Measurements from ENCODE around the gene LCLAT1. TPM values are rescaled to one million over a fixed set of nuclear protein-coding genes. Genes with fewer than 3 reads are reported as not detected.

LCLAT1 gene
- total RNA-seq, 1 donor from 2014 or later: 27.7 TPM

- Mint-ChIP-seq H3K27ac (ENCODE audit: unreplicated experiment) (no peak overlapping the region), H3K9me3 (no peaks in the 10 kb centered on the region), H3K36me3 (ENCODE audit: low read depth) (no peaks in the 10 kb centered on the region), H3K4me1 (no peaks in the 10 kb centered on the region), H3K4me3 (no peak overlapping the region), H3K27me3 (ENCODE audit: low read depth) (no peaks in the 10 kb centered on the region)
- TF ChIP-seq CTCF (conservative IDR thresholded peaks at IDR 0.05): no peak
- no peak for DNase-seq (ENCODE audit: low read depth, low spot score)
Measured at GRCh38 chr2:30686669-30687068, 239.6 kb downstream of the LCLAT1 start.

- no peak for TF ChIP-seq CTCF (conservative IDR thresholded peaks at IDR 0.05)
- Mint-ChIP-seq H3K27ac (ENCODE audit: unreplicated experiment) (no peak overlapping the region), H3K4me1 (no peaks in the 10 kb centered on the region), H3K27me3 (ENCODE audit: low read depth) (no peaks in the 10 kb centered on the region), H3K9me3 (no peaks in the 10 kb centered on the region), H3K36me3 (ENCODE audit: low read depth) (no peaks in the 10 kb centered on the region), H3K4me3 (no peak overlapping the region)
- DNase-seq (ENCODE audit: low read depth, low spot score): no peak
Measured at GRCh38 chr2:30688956-30689401, 241.9 kb downstream of the LCLAT1 start.

- H3K27ac Mint-ChIP-seq (ENCODE audit: unreplicated experiment): peak overlapping the region; percentile 43
- H3K27me3 Mint-ChIP-seq (ENCODE audit: low read depth): peaks cover under 1% of the 10 kb centered on the region
- H3K36me3 Mint-ChIP-seq (ENCODE audit: low read depth): no peaks in the 10 kb centered on the region
- no peaks in the 10 kb centered on the region for H3K4me1 Mint-ChIP-seq
- H3K4me3 Mint-ChIP-seq: no peak overlapping the region
- TF ChIP-seq CTCF (conservative IDR thresholded peaks at IDR 0.05): no peak
- no peak for DNase-seq (ENCODE audit: low read depth, low spot score)
- no peaks in the 10 kb centered on the region for H3K9me3 Mint-ChIP-seq
Measured at GRCh38 chr2:30689496-30690125, 242.6 kb downstream of the LCLAT1 start.

- TF ChIP-seq CTCF (conservative IDR thresholded peaks at IDR 0.05): no peak
- no peaks in the 10 kb centered on the region for H3K36me3 Mint-ChIP-seq (ENCODE audit: low read depth)
- no peak for DNase-seq (ENCODE audit: low read depth, low spot score)
- H3K27ac Mint-ChIP-seq (ENCODE audit: unreplicated experiment): peak overlapping the region; percentile 43
- H3K9me3 Mint-ChIP-seq: no peaks in the 10 kb centered on the region
- no peaks in the 10 kb centered on the region for H3K4me1 Mint-ChIP-seq
- H3K27me3 Mint-ChIP-seq (ENCODE audit: low read depth): peaks cover 5% of the 10 kb centered on the region
- no peak overlapping the region for H3K4me3 Mint-ChIP-seq
Measured at GRCh38 chr2:30690126-30690561, 243.1 kb downstream of the LCLAT1 start.

- Mint-ChIP-seq H3K36me3 (ENCODE audit: low read depth) (no peaks in the 10 kb centered on the region), H3K4me3 (no peak overlapping the region), H3K27me3 (ENCODE audit: low read depth) (peaks cover 13% of the 10 kb centered on the region), H3K9me3 (no peaks in the 10 kb centered on the region), H3K27ac (ENCODE audit: unreplicated experiment) (no peak overlapping the region), H3K4me1 (no peaks in the 10 kb centered on the region)
- no peak for DNase-seq (ENCODE audit: low read depth, low spot score)
- TF ChIP-seq CTCF (conservative IDR thresholded peaks at IDR 0.05): no peak
Measured at GRCh38 chr2:30691091-30691947, 244.3 kb downstream of the LCLAT1 start.
